Measurements from ENCODE around the gene PNPLA6. TPM values are rescaled to one million over a fixed set of nuclear protein-coding genes. Genes with fewer than 3 reads are reported as not detected.

The PNPLA6 gene
- total RNA-seq, 1 experiment from 2014 or later: 75.8 TPM

DNA sequence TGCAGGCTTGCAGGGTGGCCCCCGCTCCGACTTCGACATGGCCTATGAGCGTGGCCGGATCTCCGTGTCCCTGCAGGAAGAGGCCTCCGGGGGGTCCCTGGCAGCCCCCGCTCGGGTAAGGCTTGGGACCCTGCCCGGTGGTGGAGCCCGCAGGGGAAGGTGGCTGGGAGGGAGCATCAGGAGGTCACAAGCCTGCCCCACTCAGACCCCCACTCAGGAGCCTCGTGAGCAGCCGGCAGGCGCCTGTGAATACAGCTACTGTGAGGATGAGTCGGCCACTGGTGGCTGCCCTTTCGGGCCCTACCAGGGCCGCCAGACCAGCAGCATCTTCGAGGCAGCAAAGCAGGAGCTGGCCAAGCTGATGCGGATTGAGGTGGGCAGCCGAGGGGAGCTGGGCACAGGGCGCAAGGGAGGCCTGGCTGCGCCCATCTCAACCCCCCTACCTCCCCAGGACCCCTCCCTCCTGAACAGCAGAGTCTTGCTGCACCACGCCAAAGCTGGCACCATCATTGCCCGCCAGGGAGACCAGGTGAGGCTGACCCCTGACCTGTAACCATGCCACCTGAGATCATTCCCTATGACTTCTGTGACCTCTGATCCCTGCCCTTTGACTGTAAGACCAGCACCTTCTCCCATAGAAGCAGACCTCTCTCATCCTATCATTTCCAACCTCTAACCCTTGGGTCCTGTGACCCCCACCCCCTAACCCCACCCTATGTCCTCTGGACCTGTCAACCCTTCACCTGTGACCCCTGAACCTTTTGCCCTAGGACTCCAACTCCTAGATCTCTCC lies 7.2 kb downstream of the PNPLA6 start:
- no peaks in the 10 kb centered on the region for H3K4me1 Mint-ChIP-seq (ENCODE audit: insufficient read depth, unreplicated experiment)
- CTCF ChIA-PET: interaction anchor here (1.3 kb wide), 1 partner anchor 26 kb away, joined by 7 read pairs; no protein-coding TSS in a partner anchor
- peaks cover 39% of the 10 kb centered on the region for H3K36me3 Mint-ChIP-seq (ENCODE audit: insufficient read depth, unreplicated experiment)
- intact Hi-C loops (cut with micrococcal nuclease): no loop called here
- no peak overlapping the region for H3K4me3 Mint-ChIP-seq (ENCODE audit: unreplicated experiment)
- no TSS peak for BruUV-seq (replicated peaks)
- POLR2A ChIA-PET: no interaction called here
- H3K27ac Mint-ChIP-seq (ENCODE audit: low read depth, unreplicated experiment): no peak overlapping the region
- H3K27me3 Mint-ChIP-seq (ENCODE audit: insufficient read depth, unreplicated experiment): no peaks in the 10 kb centered on the region
- TF ChIP-seq, protein P1, sequence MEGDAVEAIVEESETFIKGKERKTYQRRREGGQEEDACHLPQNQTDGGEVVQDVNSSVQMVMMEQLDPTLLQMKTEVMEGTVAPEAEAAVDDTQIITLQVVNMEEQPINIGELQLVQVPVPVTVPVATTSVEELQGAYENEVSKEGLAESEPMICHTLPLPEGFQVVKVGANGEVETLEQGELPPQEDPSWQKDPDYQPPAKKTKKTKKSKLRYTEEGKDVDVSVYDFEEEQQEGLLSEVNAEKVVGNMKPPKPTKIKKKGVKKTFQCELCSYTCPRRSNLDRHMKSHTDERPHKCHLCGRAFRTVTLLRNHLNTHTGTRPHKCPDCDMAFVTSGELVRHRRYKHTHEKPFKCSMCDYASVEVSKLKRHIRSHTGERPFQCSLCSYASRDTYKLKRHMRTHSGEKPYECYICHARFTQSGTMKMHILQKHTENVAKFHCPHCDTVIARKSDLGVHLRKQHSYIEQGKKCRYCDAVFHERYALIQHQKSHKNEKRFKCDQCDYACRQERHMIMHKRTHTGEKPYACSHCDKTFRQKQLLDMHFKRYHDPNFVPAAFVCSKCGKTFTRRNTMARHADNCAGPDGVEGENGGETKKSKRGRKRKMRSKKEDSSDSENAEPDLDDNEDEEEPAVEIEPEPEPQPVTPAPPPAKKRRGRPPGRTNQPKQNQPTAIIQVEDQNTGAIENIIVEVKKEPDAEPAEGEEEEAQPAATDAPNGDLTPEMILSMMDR (IDR thresholded peaks at IDR 0.05; ENCODE audit: unreplicated experiment): no peak
- no peak for DNase-seq (ENCODE audit: unreplicated experiment)
- no peaks in the 10 kb centered on the region for H3K9me3 Mint-ChIP-seq (ENCODE audit: unreplicated experiment)

DNA sequence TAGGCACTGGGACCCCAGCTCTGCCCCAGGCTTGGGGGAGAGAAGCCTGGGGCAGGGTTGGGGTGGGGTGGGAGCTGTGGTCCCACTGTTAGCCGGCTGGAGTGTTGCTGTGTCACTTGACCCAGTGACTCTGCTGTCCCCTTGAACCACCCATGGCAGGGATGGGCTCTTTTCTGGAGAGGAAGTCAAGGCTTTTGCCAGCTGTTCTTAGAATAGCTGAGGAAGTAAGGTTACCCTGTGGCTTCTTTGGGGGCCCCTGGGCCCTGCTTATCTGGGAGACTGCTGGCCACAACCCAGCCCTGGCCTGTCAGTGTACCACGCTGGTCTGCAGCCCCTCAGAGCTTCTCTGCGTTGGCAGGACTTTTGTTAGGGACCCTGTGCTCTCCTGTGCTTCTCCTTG lies 9.1 kb downstream of the PNPLA6 start:
- Mint-ChIP-seq H3K27me3 (ENCODE audit: insufficient read depth, unreplicated experiment) (no peaks in the 10 kb centered on the region), H3K4me1 (ENCODE audit: insufficient read depth, unreplicated experiment) (no peaks in the 10 kb centered on the region)
- no TSS peak for BruUV-seq (replicated peaks)

DNA sequence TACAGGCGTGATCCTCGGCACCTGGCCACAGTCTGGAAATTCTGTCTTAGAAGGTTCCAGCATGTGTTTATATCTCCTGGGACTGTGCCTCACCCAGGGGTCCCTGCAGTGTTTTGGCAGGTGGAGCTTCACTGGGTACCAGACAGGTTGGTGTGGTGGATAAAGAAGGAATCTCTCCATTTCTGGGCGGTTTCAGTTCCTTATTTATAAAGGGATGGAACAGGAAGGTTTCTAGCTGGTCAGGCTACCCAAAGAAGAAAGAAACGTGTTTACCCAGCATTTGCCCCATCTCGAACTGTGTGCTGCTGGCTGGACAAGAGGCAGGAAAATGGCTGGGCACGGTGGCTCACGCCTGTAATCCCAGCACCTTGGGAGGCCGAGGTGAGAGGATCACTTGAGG lies 9.8 kb downstream of the PNPLA6 start:
- no peak for DNase-seq (ENCODE audit: unreplicated experiment)
- ChIA-PET POLR2A (no interaction called here), CTCF (interaction anchor here (1.1 to 1.2 kb wide), 2 partner anchors 9 to 26 kb away, joined by 3 to 4 read pairs; no protein-coding TSS in a partner anchor)
- H3K27ac Mint-ChIP-seq (ENCODE audit: low read depth, unreplicated experiment): no peak overlapping the region
- TF ChIP-seq, protein P1 (IDR thresholded peaks at IDR 0.05; ENCODE audit: unreplicated experiment): no peak
- H3K27me3 Mint-ChIP-seq (ENCODE audit: insufficient read depth, unreplicated experiment): no peaks in the 10 kb centered on the region
- H3K4me1 Mint-ChIP-seq (ENCODE audit: insufficient read depth, unreplicated experiment): no peaks in the 10 kb centered on the region
- H3K9me3 Mint-ChIP-seq (ENCODE audit: unreplicated experiment): no peaks in the 10 kb centered on the region
- H3K36me3 Mint-ChIP-seq (ENCODE audit: insufficient read depth, unreplicated experiment): peaks cover 35% of the 10 kb centered on the region
- H3K4me3 Mint-ChIP-seq (ENCODE audit: unreplicated experiment): no peak overlapping the region
- intact Hi-C loops (cut with micrococcal nuclease): no loop called here
- no TSS peak for BruUV-seq (replicated peaks)

More for the DNA sequence above, 9.1 kb downstream of the PNPLA6 start:
- H3K27ac Mint-ChIP-seq (ENCODE audit: low read depth, unreplicated experiment): no peak overlapping the region
- H3K4me3 Mint-ChIP-seq (ENCODE audit: unreplicated experiment): no peak overlapping the region
- POLR2A ChIA-PET: no interaction called here
- no peaks in the 10 kb centered on the region for H3K9me3 Mint-ChIP-seq (ENCODE audit: unreplicated experiment)
- TF ChIP-seq, protein P1 (IDR thresholded peaks at IDR 0.05; ENCODE audit: unreplicated experiment): no peak
- CTCF ChIA-PET: interaction anchor here (0.6 to 1.3 kb wide), 3 partner anchors 26 to 191 kb away, joined by 3 to 4 read pairs (median 4); no protein-coding TSS in a partner anchor
- H3K36me3 Mint-ChIP-seq (ENCODE audit: insufficient read depth, unreplicated experiment): peaks cover 29% of the 10 kb centered on the region
- no peak for DNase-seq (ENCODE audit: unreplicated experiment)
- intact Hi-C loops (cut with micrococcal nuclease): no loop called here

DNA sequence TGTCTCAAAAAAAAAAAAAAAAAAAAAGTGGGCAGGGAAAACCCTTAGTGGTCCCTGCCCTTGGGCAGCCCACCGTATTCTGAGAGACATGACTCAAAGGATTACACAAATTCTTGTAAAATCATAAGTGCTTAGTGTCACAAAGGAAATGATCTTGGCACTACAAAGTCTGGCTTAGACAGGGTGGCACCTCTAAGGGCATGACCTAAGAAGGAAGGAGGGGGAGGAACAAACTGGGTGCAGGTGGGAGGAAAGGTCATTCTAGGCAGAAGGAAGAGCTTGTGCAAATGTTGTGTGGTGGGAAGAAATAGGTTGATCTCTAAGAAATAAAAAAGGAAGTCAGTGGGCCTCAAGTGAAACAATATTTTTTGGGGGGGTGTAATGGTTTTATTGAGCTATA lies 10.4 kb downstream of the PNPLA6 start:
- no TSS peak for BruUV-seq (replicated peaks)
- POLR2A ChIA-PET: interaction anchor here (0.6 kb wide), 1 partner anchor 36 kb away, joined by 3 read pairs; no protein-coding TSS in a partner anchor
- Mint-ChIP-seq H3K4me3 (ENCODE audit: unreplicated experiment) (no peak overlapping the region), H3K27ac (ENCODE audit: low read depth, unreplicated experiment) (no peak overlapping the region), H3K27me3 (ENCODE audit: insufficient read depth, unreplicated experiment) (no peaks in the 10 kb centered on the region), H3K9me3 (ENCODE audit: unreplicated experiment) (no peaks in the 10 kb centered on the region), H3K36me3 (ENCODE audit: insufficient read depth, unreplicated experiment) (peaks cover 31% of the 10 kb centered on the region), H3K4me1 (ENCODE audit: insufficient read depth, unreplicated experiment) (no peaks in the 10 kb centered on the region)
- CTCF ChIA-PET: interaction anchor here (1.1 kb wide), 1 partner anchor 10 kb away, joined by 3 read pairs; no protein-coding TSS in a partner anchor
- intact Hi-C loops (cut with micrococcal nuclease): no loop called here
- TF ChIP-seq, protein P1 (IDR thresholded peaks at IDR 0.05; ENCODE audit: unreplicated experiment): no peak
- DNase-seq (ENCODE audit: unreplicated experiment): no peak

Measured in MCF 10A (cell line).